Sigmoid colon (tissue), 4 donors: Measurements from ENCODE around the gene NCF4.

Experiments used
- EP300 ChIP-seq, 4 donors: sonication (generic); formaldehyde crosslinking; IDR thresholded peaks; one replicate each; pipeline ENCODE4 v1.6.1; 2017; ENCODE audit warnings: antibody characterized with exemption in 4 of 4
- POLR2A ChIP-seq, 2 donors: fragments of 450-650 bp; IDR thresholded peaks; one replicate each; pipeline ENCODE4 v1.6.1; 2016; ENCODE audit warnings: antibody characterized with exemption in 2 of 2, mild to moderate bottlenecking in 2 of 2, moderate library complexity in 2 of 2
- POLR2AphosphoS5 ChIP-seq, 4 donors: sonication (generic); formaldehyde crosslinking; IDR thresholded peaks; one replicate each; pipeline ENCODE4 v1.6.1; 2017; ENCODE audit warnings: antibody characterized with exemption in 4 of 4
- TF ChIP-seq, protein P1 (sequence below), 4 experiments: fragments of 450-650 bp in 3 of 4; fragments of 200-600 bp in 1 of 4; IDR thresholded peaks; one replicate each; pipeline ENCODE4 v1.5.1; 2016 to 2019; ENCODE audit warnings: antibody characterized with exemption in 4 of 4, mild to moderate bottlenecking in 3 of 4, moderate library complexity in 2 of 4

DNA sequence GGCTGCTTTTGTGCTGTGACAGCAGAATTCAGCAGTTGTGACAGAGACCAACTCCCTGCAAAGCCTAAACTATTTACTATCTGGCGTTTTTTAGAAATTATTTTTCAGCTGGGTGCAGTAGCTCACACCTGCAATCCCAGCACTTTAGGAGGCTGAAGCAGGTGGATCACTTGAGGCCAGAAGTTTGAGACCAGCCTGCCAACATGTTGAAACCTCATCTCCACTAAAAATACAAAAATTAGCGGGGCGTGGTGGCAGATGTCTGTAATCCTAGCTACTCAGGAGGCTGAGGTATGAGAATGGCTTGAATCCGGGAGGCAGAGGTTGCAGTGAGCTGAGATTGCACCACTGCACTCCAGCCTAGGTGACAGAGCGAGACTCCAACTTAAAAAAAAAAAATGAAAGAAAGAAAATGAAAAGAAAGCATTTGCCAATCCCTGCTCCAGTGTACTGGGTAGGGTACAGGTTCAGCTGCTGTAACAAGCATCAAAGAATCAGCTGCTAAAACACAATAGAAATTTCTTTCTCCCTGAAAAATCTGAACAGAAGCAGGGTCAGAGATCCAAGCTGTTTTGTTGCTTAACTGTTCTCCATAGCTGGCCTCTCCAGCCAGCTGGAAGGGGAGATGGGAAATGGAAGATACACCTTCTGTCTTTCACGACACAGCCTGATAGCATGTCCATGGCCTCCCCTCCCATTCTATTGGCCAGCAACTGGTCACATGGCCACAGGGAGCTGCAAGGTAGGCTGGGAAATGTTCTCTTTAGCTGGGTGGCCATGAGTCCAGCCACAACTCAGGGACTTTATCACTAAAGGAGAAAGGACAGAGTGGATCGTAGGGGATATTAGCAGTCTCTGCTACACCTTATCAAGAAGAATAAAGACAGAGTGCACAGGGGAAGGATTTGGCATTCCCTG lies 8.5 kb upstream of the NCF4 start:
- TF ChIP-seq, protein P1, sequence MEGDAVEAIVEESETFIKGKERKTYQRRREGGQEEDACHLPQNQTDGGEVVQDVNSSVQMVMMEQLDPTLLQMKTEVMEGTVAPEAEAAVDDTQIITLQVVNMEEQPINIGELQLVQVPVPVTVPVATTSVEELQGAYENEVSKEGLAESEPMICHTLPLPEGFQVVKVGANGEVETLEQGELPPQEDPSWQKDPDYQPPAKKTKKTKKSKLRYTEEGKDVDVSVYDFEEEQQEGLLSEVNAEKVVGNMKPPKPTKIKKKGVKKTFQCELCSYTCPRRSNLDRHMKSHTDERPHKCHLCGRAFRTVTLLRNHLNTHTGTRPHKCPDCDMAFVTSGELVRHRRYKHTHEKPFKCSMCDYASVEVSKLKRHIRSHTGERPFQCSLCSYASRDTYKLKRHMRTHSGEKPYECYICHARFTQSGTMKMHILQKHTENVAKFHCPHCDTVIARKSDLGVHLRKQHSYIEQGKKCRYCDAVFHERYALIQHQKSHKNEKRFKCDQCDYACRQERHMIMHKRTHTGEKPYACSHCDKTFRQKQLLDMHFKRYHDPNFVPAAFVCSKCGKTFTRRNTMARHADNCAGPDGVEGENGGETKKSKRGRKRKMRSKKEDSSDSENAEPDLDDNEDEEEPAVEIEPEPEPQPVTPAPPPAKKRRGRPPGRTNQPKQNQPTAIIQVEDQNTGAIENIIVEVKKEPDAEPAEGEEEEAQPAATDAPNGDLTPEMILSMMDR (IDR thresholded peaks at IDR 0.05): no peak
- TF ChIP-seq EP300 (IDR thresholded peaks at IDR 0.05) (no peak), POLR2A (IDR thresholded peaks at IDR 0.05) (no peak), POLR2AphosphoS5 (IDR thresholded peaks at IDR 0.05) (no peak)
